Activated T-cell treated with anti-CD3 and anti-CD28 coated beads, Interleukin-2, amount 50 U/mL, for 72 hours (primary cell): Measurements from ENCODE around the gene MED26. TPM values are rescaled to one million over a fixed set of nuclear protein-coding genes. Genes with fewer than 3 reads are reported as not detected.
A peak's percentile ranks its signal among the peaks of the same experiment; 100 is the strongest.
"Not testable (repeated sequence)": the region's sequence is repeated elsewhere in the genome, so short reads cannot be mapped to it uniquely, and the experiment has no call there.

Experiments
- ATAC-seq, 2 donors: fragments of 150-1000 bp; cut with Tn5 transposase; replicated peaks in 1 of 2; 2 replicates each; pipeline ENCODE4 v1.10.0; 2021; ENCODE audit warnings: moderate library complexity in 2 of 2, mild to moderate bottlenecking in 1 of 2
- DNase-seq, 2 donors: peaks; one replicate each; pipeline ENCODE4 v3.0.0; 2021 to 2022; ENCODE audit warnings: mixed read lengths in 1 of 2
- H3K27ac Mint-ChIP-seq: one replicate; pipeline ENCODE4 v1.8.0; 2022; ENCODE audit warnings: mild to moderate bottlenecking, moderate library complexity, mixed read lengths
- H3K27me3 Mint-ChIP-seq: one replicate; pipeline ENCODE4 v1.8.0; 2022; ENCODE audit warnings: low read depth, mixed read lengths
- H3K36me3 Mint-ChIP-seq, 2 donors: one replicate each; pipeline ENCODE4 v1.8.0; 2022; ENCODE audit warnings: mixed read lengths in 2 of 2, mild to moderate bottlenecking in 1 of 2; ENCODE audit not compliant: insufficient read depth in 2 of 2
- H3K4me1 Mint-ChIP-seq: one replicate; pipeline ENCODE4 v1.8.0; 2022; ENCODE audit warnings: low read depth, mixed read lengths
- H3K4me3 Mint-ChIP-seq, 2 donors: one replicate each; pipeline ENCODE4 v1.8.0; 2022; ENCODE audit warnings: mild to moderate bottlenecking in 2 of 2, mixed read lengths in 2 of 2, moderate library complexity in 2 of 2
- H3K9me3 Mint-ChIP-seq, 2 donors: one replicate each; pipeline ENCODE4 v1.8.0; 2022; ENCODE audit warnings: mixed read lengths in 2 of 2
- total RNA-seq, 2 donors: library from RNA; stranded (reverse); gene quantifications; one replicate each; pipeline ENCODE4 v1.2.3, GENCODE V29; 2022

MED26 gene
- total RNA-seq, 2 donors from 2014 or later = 18.6 to 20.2 TPM

- H3K27ac Mint-ChIP-seq = peak overlapping the region; percentile 30
- ATAC-seq = no peak
- no peaks in the 10 kb centered on the region for H3K9me3 Mint-ChIP-seq
- H3K4me3 Mint-ChIP-seq = peak overlapping the region; percentile 86 to 92
- peaks cover 5 to 11% of the 10 kb centered on the region in 2 donors for H3K36me3 Mint-ChIP-seq
- H3K4me1 Mint-ChIP-seq = peaks cover 29% of the 10 kb centered on the region
- DNase-seq = no peak
- H3K27me3 Mint-ChIP-seq = peaks cover 6% of the 10 kb centered on the region
Measured at GRCh38 chr19:16659464-16659831, 31.4 kb upstream of the MED26 start.

GRCh38 chr19:16657384-16657783, 29.4 kb upstream of the MED26 start:
- no peaks in the 10 kb centered on the region for H3K27me3 Mint-ChIP-seq
- H3K4me1 Mint-ChIP-seq = peaks cover 32% of the 10 kb centered on the region
- no peak overlapping the region for H3K4me3 Mint-ChIP-seq
- H3K27ac Mint-ChIP-seq = no peak overlapping the region
- no peak for ATAC-seq
- peaks cover 11 to 21% of the 10 kb centered on the region in 2 donors for H3K36me3 Mint-ChIP-seq
- DNase-seq = no peak
- no peaks in the 10 kb centered on the region for H3K9me3 Mint-ChIP-seq

- Mint-ChIP-seq H3K36me3 (peaks cover 16 to 29% of the 10 kb centered on the region in 2 donors), H3K27me3 (no peaks in the 10 kb centered on the region), H3K27ac (no peak overlapping the region), H3K9me3 (no peaks in the 10 kb centered on the region), H3K4me3 (no peak overlapping the region), H3K4me1 (peaks cover 30% of the 10 kb centered on the region)
- DNase-seq (no peak), ATAC-seq (no peak)
Measured at GRCh38 chr19:16655727-16656126, 27.7 kb upstream of the MED26 start.

- Mint-ChIP-seq H3K27me3 (no peaks in the 10 kb centered on the region), H3K9me3 (no peaks in the 10 kb centered on the region), H3K4me1 (peaks cover 30% of the 10 kb centered on the region), H3K36me3 (peaks cover 17 to 29% of the 10 kb centered on the region in 2 donors), H3K4me3 (no peak overlapping the region), H3K27ac (peak overlapping the region; percentile 54)
- DNase-seq = no peak
- no peak for ATAC-seq
Measured at GRCh38 chr19:16654627-16655026, 26.6 kb upstream of the MED26 start.

GRCh38 chr19:16654140-16654539, 26.1 kb upstream of the MED26 start:
- Mint-ChIP-seq H3K9me3 (no peaks in the 10 kb centered on the region), H3K4me3 (no peak overlapping the region), H3K27me3 (no peaks in the 10 kb centered on the region), H3K36me3 (peaks cover 17 to 29% of the 10 kb centered on the region in 2 donors), H3K4me1 (peaks cover 26% of the 10 kb centered on the region), H3K27ac (no peak overlapping the region)
- ATAC-seq = no peak
- no peak for DNase-seq

- Mint-ChIP-seq H3K4me3 (no peak overlapping the region), H3K27ac (no peak overlapping the region), H3K36me3 (peaks cover 17 to 27% of the 10 kb centered on the region in 2 donors), H3K27me3 (no peaks in the 10 kb centered on the region), H3K9me3 (no peaks in the 10 kb centered on the region), H3K4me1 (peaks cover 17% of the 10 kb centered on the region)
- DNase-seq (no peak), ATAC-seq (no peak)
Measured at GRCh38 chr19:16652854-16653253, 24.9 kb upstream of the MED26 start.

- DNase-seq, ATAC-seq, H3K4me3 Mint-ChIP-seq, H3K27ac Mint-ChIP-seq, H3K27me3 Mint-ChIP-seq, H3K9me3 Mint-ChIP-seq: not testable (repeated sequence)
- peaks cover 14 to 24% of the 10 kb centered on the region in 2 donors for H3K36me3 Mint-ChIP-seq
- H3K4me1 Mint-ChIP-seq = peaks cover 11% of the 10 kb centered on the region
Measured at GRCh38 chr19:16651421-16652188, 23.6 kb upstream of the MED26 start.

- H3K27me3 Mint-ChIP-seq = no peaks in the 10 kb centered on the region
- H3K4me1 Mint-ChIP-seq = peaks cover 11% of the 10 kb centered on the region
- no peak for DNase-seq
- no peaks in the 10 kb centered on the region for H3K9me3 Mint-ChIP-seq
- H3K36me3 Mint-ChIP-seq = peaks cover 14 to 24% of the 10 kb centered on the region in 2 donors
- peak overlapping the region; percentile 16 for H3K27ac Mint-ChIP-seq
- ATAC-seq = no peak
- no peak overlapping the region for H3K4me3 Mint-ChIP-seq
Measured at GRCh38 chr19:16650821-16651220, 22.8 kb upstream of the MED26 start.

GRCh38 chr19:16649734-16650133, 21.7 kb upstream of the MED26 start:
- DNase-seq (no peak), ATAC-seq (no peak)
- Mint-ChIP-seq H3K4me1 (peaks cover 11% of the 10 kb centered on the region), H3K4me3 (no peak overlapping the region), H3K9me3 (no peaks in the 10 kb centered on the region), H3K27me3 (no peaks in the 10 kb centered on the region), H3K36me3 (peaks cover 14 to 27% of the 10 kb centered on the region in 2 donors), H3K27ac (no peak overlapping the region)

GRCh38 chr19:16645140-16645539, 17.1 kb upstream of the MED26 start:
- no peak overlapping the region for H3K27ac Mint-ChIP-seq
- H3K27me3 Mint-ChIP-seq = no peaks in the 10 kb centered on the region
- no peak for ATAC-seq
- H3K4me1 Mint-ChIP-seq = peaks cover 9% of the 10 kb centered on the region
- H3K4me3 Mint-ChIP-seq = no peak overlapping the region
- peaks cover 6 to 26% of the 10 kb centered on the region in 2 donors for H3K36me3 Mint-ChIP-seq
- H3K9me3 Mint-ChIP-seq = no peaks in the 10 kb centered on the region
- DNase-seq = no peak

- Mint-ChIP-seq H3K27me3 (no peaks in the 10 kb centered on the region), H3K9me3 (no peaks in the 10 kb centered on the region), H3K27ac (no peak overlapping the region), H3K4me1 (peaks cover 22% of the 10 kb centered on the region), H3K4me3 (no peak overlapping the region), H3K36me3 (peaks cover 6 to 23% of the 10 kb centered on the region in 2 donors)
- no peak for DNase-seq
- ATAC-seq = no peak
Measured at GRCh38 chr19:16641695-16642094, 13.7 kb upstream of the MED26 start.

GRCh38 chr19:16640951-16641350, 12.9 kb upstream of the MED26 start:
- ATAC-seq (no peak), DNase-seq (no peak)
- Mint-ChIP-seq H3K27ac (peak overlapping the region; percentile 69), H3K9me3 (no peaks in the 10 kb centered on the region), H3K4me1 (peaks cover 22% of the 10 kb centered on the region), H3K4me3 (no peak overlapping the region), H3K27me3 (no peaks in the 10 kb centered on the region), H3K36me3 (peaks cover 6 to 23% of the 10 kb centered on the region in 2 donors)

GRCh38 chr19:16638666-16639065, 10.7 kb upstream of the MED26 start:
- no peaks in the 10 kb centered on the region for H3K9me3 Mint-ChIP-seq
- no peak overlapping the region for H3K4me3 Mint-ChIP-seq
- DNase-seq (no peak), ATAC-seq (no peak)
- H3K36me3 Mint-ChIP-seq = peaks cover 6 to 20% of the 10 kb centered on the region in 2 donors
- H3K27me3 Mint-ChIP-seq = no peaks in the 10 kb centered on the region
- H3K4me1 Mint-ChIP-seq = peaks cover 22% of the 10 kb centered on the region
- peak overlapping the region; percentile 50 for H3K27ac Mint-ChIP-seq

- Mint-ChIP-seq H3K4me3 (no peak overlapping the region), H3K9me3 (no peaks in the 10 kb centered on the region), H3K27ac (no peak overlapping the region), H3K36me3 (peaks cover 6 to 15% of the 10 kb centered on the region in 2 donors), H3K27me3 (no peaks in the 10 kb centered on the region), H3K4me1 (peaks cover 25% of the 10 kb centered on the region)
- DNase-seq = no peak
- ATAC-seq = no peak
Measured at GRCh38 chr19:16637535-16637934, 9.5 kb upstream of the MED26 start.
